H1 (cell line): ENCODE data around the gene FREM1. TPM values are rescaled to one million over a fixed set of nuclear protein-coding genes. Genes with fewer than 3 reads are reported as not detected.

ENCODE experiments used
- BACH1 ChIP-seq: IDR thresholded peaks from 2 replicates; pipeline ENCODE4 v1.6.1; 2012; ENCODE audit warnings: low read length, improper control_type of control experiment
- CBX5 ChIP-seq: fragments of 300-800, 300-1000 bp; sonication (generic); IDR thresholded peaks from 2 replicates; pipeline ENCODE4 v1.7.1; 2016; ENCODE audit warnings: antibody characterized with exemption, low read length, low read depth
- polyA plus RNA-seq, 7 experiments: library from polyadenylated mRNA; depleted of rRNA in 3 of 7; stranded (reverse) in 5 of 7; unstranded in 2 of 7; fragments of >200 nt in 5 of 7; fragments of 200-250 nt in 2 of 7; gene quantifications; 1 replicate in 5 of 7; 2 replicates in 1 of 7; 4 replicates in 1 of 7; pipeline versions ENCODE4 v1.2.1 to v1.2.3, GENCODE V29; 2011 to 2013; ENCODE audit warnings: missing spikeins in 2 of 7, mixed read lengths in 2 of 7
- total RNA-seq: library from RNA; stranded (reverse); fragmentation: NEBNext Ultra II Directional; extraction: Animal tissue kit (Norgen Biotek cat#: 25700); gene quantifications from 2 replicates; pipeline ENCODE4 v1.2.1, GENCODE V29; 2021

Gene FREM1
- total and polyA plus RNA-seq, 2 of the 8 experiments (the other 6 are each of a cell fraction or from before 2014, with no cell fraction given) = 2.6 to 3.1 TPM

DNA sequence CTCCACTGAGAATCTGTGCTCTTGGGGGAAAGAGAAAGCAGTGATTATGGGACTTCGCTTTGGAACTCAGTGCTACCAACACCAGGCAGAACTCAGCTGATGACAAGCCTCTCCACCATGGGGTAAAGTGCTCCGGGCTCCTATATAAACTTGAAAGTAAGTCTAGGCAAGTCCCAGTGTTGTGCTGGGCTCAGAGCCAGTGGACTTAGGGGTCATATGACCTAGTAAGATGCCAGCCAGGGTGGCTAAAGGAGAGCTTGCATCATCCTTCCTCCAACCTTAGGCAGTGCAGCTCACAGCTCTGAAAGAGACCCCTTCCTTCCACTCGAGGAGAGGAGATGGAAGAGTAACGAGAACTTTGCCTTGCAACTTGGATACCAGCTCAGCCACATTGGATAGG, 35.1 kb upstream of the FREM1 start (continued):
- TF ChIP-seq CBX5 (no peak), BACH1 (no peak)
